ENCODE measurements around the gene AKNA.

DNA sequence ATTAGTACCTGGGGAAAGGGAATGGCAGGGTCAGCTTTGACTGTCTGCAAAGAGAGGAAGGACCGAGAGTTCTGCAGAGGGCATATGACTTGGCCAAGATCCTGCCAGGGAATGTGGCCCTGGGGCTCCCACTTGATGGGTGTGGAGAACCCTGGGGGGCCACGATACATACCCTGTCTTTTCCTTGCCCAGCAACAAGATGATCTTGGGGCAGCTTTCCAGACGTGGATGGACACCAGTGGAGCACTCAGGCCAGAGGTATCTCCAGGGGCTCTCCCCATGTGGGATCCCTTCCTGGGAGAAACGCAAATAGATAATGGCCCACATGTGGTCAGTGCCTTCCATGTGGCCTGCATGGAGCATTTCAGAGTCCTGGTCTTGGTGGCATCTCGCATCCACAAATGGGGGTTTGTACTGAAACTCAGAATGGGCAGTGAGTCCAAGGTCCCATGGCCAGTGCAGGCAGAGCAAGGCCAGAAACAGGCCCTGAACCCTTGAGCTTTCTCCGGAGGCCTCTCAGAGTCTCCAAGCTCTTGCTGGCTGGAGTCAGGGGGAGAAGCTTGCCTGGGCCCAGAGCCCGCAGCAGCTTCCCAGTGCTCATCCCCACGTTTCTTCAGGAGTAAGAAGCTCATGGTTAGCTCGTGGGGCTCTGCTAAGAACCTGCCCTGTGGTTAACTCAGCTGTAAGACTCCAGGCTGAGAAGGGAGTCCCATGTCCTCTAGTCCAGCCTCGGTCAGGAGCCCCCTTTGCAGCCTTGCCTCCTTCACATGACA, 83.2 kb downstream of the AKNA start:
- TF ChIP-seq EZH2 (optimal IDR thresholded peaks at IDR 0.05; ENCODE audit: low read depth, low read length) (no peak), EZH2phosphoT487 (IDR thresholded peaks at IDR 0.05; ENCODE audit: low read length) (no peak)
- TF ChIP-seq, protein P1, sequence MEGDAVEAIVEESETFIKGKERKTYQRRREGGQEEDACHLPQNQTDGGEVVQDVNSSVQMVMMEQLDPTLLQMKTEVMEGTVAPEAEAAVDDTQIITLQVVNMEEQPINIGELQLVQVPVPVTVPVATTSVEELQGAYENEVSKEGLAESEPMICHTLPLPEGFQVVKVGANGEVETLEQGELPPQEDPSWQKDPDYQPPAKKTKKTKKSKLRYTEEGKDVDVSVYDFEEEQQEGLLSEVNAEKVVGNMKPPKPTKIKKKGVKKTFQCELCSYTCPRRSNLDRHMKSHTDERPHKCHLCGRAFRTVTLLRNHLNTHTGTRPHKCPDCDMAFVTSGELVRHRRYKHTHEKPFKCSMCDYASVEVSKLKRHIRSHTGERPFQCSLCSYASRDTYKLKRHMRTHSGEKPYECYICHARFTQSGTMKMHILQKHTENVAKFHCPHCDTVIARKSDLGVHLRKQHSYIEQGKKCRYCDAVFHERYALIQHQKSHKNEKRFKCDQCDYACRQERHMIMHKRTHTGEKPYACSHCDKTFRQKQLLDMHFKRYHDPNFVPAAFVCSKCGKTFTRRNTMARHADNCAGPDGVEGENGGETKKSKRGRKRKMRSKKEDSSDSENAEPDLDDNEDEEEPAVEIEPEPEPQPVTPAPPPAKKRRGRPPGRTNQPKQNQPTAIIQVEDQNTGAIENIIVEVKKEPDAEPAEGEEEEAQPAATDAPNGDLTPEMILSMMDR (IDR thresholded peaks at IDR 0.05; ENCODE audit: low read length), result no peak
